Measurements from ENCODE around the gene CNTNAP2.

CNTNAP2 gene

GRCh38 chr7:146510088-146510680 lies 393.6 kb downstream of the CNTNAP2 start:
- Histone ChIP-seq H3K4me3 (ENCODE audit: insufficient read depth, low read depth, low read length, poor library complexity, severe bottlenecking) (no peak overlapping the region), H3K27ac (ENCODE audit: insufficient read depth, low read length, poor library complexity, severe bottlenecking) (no peak overlapping the region), H3K36me3 (ENCODE audit: control insufficient read depth, insufficient read depth, low read length) (no peaks in the 10 kb centered on the region), H3K4me1 (ENCODE audit: control insufficient read depth, insufficient read depth, low read length, poor library complexity, severe bottlenecking) (no peaks in the 10 kb centered on the region), H3K27me3 (replicated peaks; ENCODE audit: control insufficient read depth, insufficient read depth, low read length, poor library complexity, severe bottlenecking) (no peaks in the 10 kb centered on the region), H3K9me3 (ENCODE audit: control insufficient read depth, low read length) (peaks cover 7% of the 10 kb centered on the region)
- no peak for DNase-seq

GRCh38 chr7:146514304-146514703 lies 397.7 kb downstream of the CNTNAP2 start:
- H3K36me3 ChIP-seq (ENCODE audit: control insufficient read depth, insufficient read depth, low read length): no peaks in the 10 kb centered on the region
- no peaks in the 10 kb centered on the region for H3K4me1 ChIP-seq (ENCODE audit: control insufficient read depth, insufficient read depth, low read length, poor library complexity, severe bottlenecking)
- no peak overlapping the region for H3K4me3 ChIP-seq (ENCODE audit: insufficient read depth, low read depth, low read length, poor library complexity, severe bottlenecking)
- H3K27ac ChIP-seq (ENCODE audit: insufficient read depth, low read length, poor library complexity, severe bottlenecking): no peak overlapping the region
- H3K9me3 ChIP-seq (ENCODE audit: control insufficient read depth, low read length): peaks cover 7% of the 10 kb centered on the region
- H3K27me3 ChIP-seq (replicated peaks; ENCODE audit: control insufficient read depth, insufficient read depth, low read length, poor library complexity, severe bottlenecking): no peaks in the 10 kb centered on the region
- DNase-seq: no peak

GRCh38 chr7:146528581-146528980 lies 412.0 kb downstream of the CNTNAP2 start:
- H3K4me1 ChIP-seq (ENCODE audit: control insufficient read depth, insufficient read depth, low read length, poor library complexity, severe bottlenecking): no peaks in the 10 kb centered on the region
- H3K9me3 ChIP-seq (ENCODE audit: control insufficient read depth, low read length): no peaks in the 10 kb centered on the region
- H3K36me3 ChIP-seq (ENCODE audit: control insufficient read depth, insufficient read depth, low read length): no peaks in the 10 kb centered on the region
- H3K27ac ChIP-seq (ENCODE audit: insufficient read depth, low read length, poor library complexity, severe bottlenecking): no peak overlapping the region
- DNase-seq: no peak
- no peaks in the 10 kb centered on the region for H3K27me3 ChIP-seq (replicated peaks; ENCODE audit: control insufficient read depth, insufficient read depth, low read length, poor library complexity, severe bottlenecking)
- no peak overlapping the region for H3K4me3 ChIP-seq (ENCODE audit: insufficient read depth, low read depth, low read length, poor library complexity, severe bottlenecking)

GRCh38 chr7:146539836-146540235 lies 423.2 kb downstream of the CNTNAP2 start:
- H3K4me1 ChIP-seq (ENCODE audit: control insufficient read depth, insufficient read depth, low read length, poor library complexity, severe bottlenecking): no peaks in the 10 kb centered on the region
- H3K9me3 ChIP-seq (ENCODE audit: control insufficient read depth, low read length): no peaks in the 10 kb centered on the region
- no peaks in the 10 kb centered on the region for H3K36me3 ChIP-seq (ENCODE audit: control insufficient read depth, insufficient read depth, low read length)
- H3K4me3 ChIP-seq (ENCODE audit: insufficient read depth, low read depth, low read length, poor library complexity, severe bottlenecking): no peak overlapping the region
- H3K27ac ChIP-seq (ENCODE audit: insufficient read depth, low read length, poor library complexity, severe bottlenecking): no peak overlapping the region
- H3K27me3 ChIP-seq (replicated peaks; ENCODE audit: control insufficient read depth, insufficient read depth, low read length, poor library complexity, severe bottlenecking): no peaks in the 10 kb centered on the region
- DNase-seq: no peak

GRCh38 chr7:146542101-146542500 lies 425.5 kb downstream of the CNTNAP2 start:
- Histone ChIP-seq H3K36me3 (ENCODE audit: control insufficient read depth, insufficient read depth, low read length) (no peaks in the 10 kb centered on the region), H3K27ac (ENCODE audit: insufficient read depth, low read length, poor library complexity, severe bottlenecking) (no peak overlapping the region), H3K27me3 (replicated peaks; ENCODE audit: control insufficient read depth, insufficient read depth, low read length, poor library complexity, severe bottlenecking) (no peaks in the 10 kb centered on the region), H3K4me3 (ENCODE audit: insufficient read depth, low read depth, low read length, poor library complexity, severe bottlenecking) (no peak overlapping the region), H3K4me1 (ENCODE audit: control insufficient read depth, insufficient read depth, low read length, poor library complexity, severe bottlenecking) (no peaks in the 10 kb centered on the region), H3K9me3 (ENCODE audit: control insufficient read depth, low read length) (no peaks in the 10 kb centered on the region)
- DNase-seq: no peak

- Histone ChIP-seq H3K4me1 (ENCODE audit: control insufficient read depth, insufficient read depth, low read length, poor library complexity, severe bottlenecking) (no peaks in the 10 kb centered on the region), H3K27me3 (replicated peaks; ENCODE audit: control insufficient read depth, insufficient read depth, low read length, poor library complexity, severe bottlenecking) (no peaks in the 10 kb centered on the region), H3K27ac (ENCODE audit: insufficient read depth, low read length, poor library complexity, severe bottlenecking) (no peak overlapping the region), H3K36me3 (ENCODE audit: control insufficient read depth, insufficient read depth, low read length) (no peaks in the 10 kb centered on the region), H3K4me3 (ENCODE audit: insufficient read depth, low read depth, low read length, poor library complexity, severe bottlenecking) (no peak overlapping the region), H3K9me3 (ENCODE audit: control insufficient read depth, low read length) (no peaks in the 10 kb centered on the region)
- DNase-seq: no peak
Measured at GRCh38 chr7:146544748-146545147, 428.1 kb downstream of the CNTNAP2 start.

GRCh38 chr7:146548816-146549215 lies 432.2 kb downstream of the CNTNAP2 start:
- Histone ChIP-seq H3K4me3 (ENCODE audit: insufficient read depth, low read depth, low read length, poor library complexity, severe bottlenecking) (no peak overlapping the region), H3K9me3 (ENCODE audit: control insufficient read depth, low read length) (no peaks in the 10 kb centered on the region), H3K27me3 (replicated peaks; ENCODE audit: control insufficient read depth, insufficient read depth, low read length, poor library complexity, severe bottlenecking) (no peaks in the 10 kb centered on the region), H3K4me1 (ENCODE audit: control insufficient read depth, insufficient read depth, low read length, poor library complexity, severe bottlenecking) (no peaks in the 10 kb centered on the region), H3K36me3 (ENCODE audit: control insufficient read depth, insufficient read depth, low read length) (no peaks in the 10 kb centered on the region), H3K27ac (ENCODE audit: insufficient read depth, low read length, poor library complexity, severe bottlenecking) (no peak overlapping the region)
- no peak for DNase-seq

GRCh38 chr7:146554556-146554955 lies 438.0 kb downstream of the CNTNAP2 start:
- DNase-seq: no peak
- no peak overlapping the region for H3K4me3 ChIP-seq (ENCODE audit: insufficient read depth, low read depth, low read length, poor library complexity, severe bottlenecking)
- no peaks in the 10 kb centered on the region for H3K27me3 ChIP-seq (replicated peaks; ENCODE audit: control insufficient read depth, insufficient read depth, low read length, poor library complexity, severe bottlenecking)
- no peaks in the 10 kb centered on the region for H3K9me3 ChIP-seq (ENCODE audit: control insufficient read depth, low read length)
- no peak overlapping the region for H3K27ac ChIP-seq (ENCODE audit: insufficient read depth, low read length, poor library complexity, severe bottlenecking)
- H3K36me3 ChIP-seq (ENCODE audit: control insufficient read depth, insufficient read depth, low read length): no peaks in the 10 kb centered on the region
- H3K4me1 ChIP-seq (ENCODE audit: control insufficient read depth, insufficient read depth, low read length, poor library complexity, severe bottlenecking): no peaks in the 10 kb centered on the region

- Histone ChIP-seq H3K4me1 (ENCODE audit: control insufficient read depth, insufficient read depth, low read length, poor library complexity, severe bottlenecking) (no peaks in the 10 kb centered on the region), H3K27me3 (replicated peaks; ENCODE audit: control insufficient read depth, insufficient read depth, low read length, poor library complexity, severe bottlenecking) (no peaks in the 10 kb centered on the region), H3K4me3 (ENCODE audit: insufficient read depth, low read depth, low read length, poor library complexity, severe bottlenecking) (no peak overlapping the region), H3K27ac (ENCODE audit: insufficient read depth, low read length, poor library complexity, severe bottlenecking) (no peak overlapping the region), H3K36me3 (ENCODE audit: control insufficient read depth, insufficient read depth, low read length) (no peaks in the 10 kb centered on the region), H3K9me3 (ENCODE audit: control insufficient read depth, low read length) (no peaks in the 10 kb centered on the region)
- DNase-seq: no peak
Measured at GRCh38 chr7:146557971-146558469, 441.4 kb downstream of the CNTNAP2 start.

- no peaks in the 10 kb centered on the region for H3K9me3 ChIP-seq (ENCODE audit: control insufficient read depth, low read length)
- no peak overlapping the region for H3K4me3 ChIP-seq (ENCODE audit: insufficient read depth, low read depth, low read length, poor library complexity, severe bottlenecking)
- H3K27ac ChIP-seq (ENCODE audit: insufficient read depth, low read length, poor library complexity, severe bottlenecking): no peak overlapping the region
- no peaks in the 10 kb centered on the region for H3K36me3 ChIP-seq (ENCODE audit: control insufficient read depth, insufficient read depth, low read length)
- H3K27me3 ChIP-seq (replicated peaks; ENCODE audit: control insufficient read depth, insufficient read depth, low read length, poor library complexity, severe bottlenecking): no peaks in the 10 kb centered on the region
- H3K4me1 ChIP-seq (ENCODE audit: control insufficient read depth, insufficient read depth, low read length, poor library complexity, severe bottlenecking): no peaks in the 10 kb centered on the region
- DNase-seq: no peak
Measured at GRCh38 chr7:146565872-146566271, 449.3 kb downstream of the CNTNAP2 start.
